Right lobe of liver (tissue), 6 donors: ENCODE measurements around the gene ACCSL. TPM values are rescaled to one million over a fixed set of nuclear protein-coding genes. Genes with fewer than 3 reads are reported as not detected.

Source experiments
- ATAC-seq, 4 donors: fragments of 200-7000 bp; cut with Tn5 transposase; one replicate each; pipeline ENCODE4 v1.9.1; 2020; ENCODE audit warnings: mild to moderate bottlenecking in 4 of 4, moderate library complexity in 4 of 4
- DNase-seq, 3 donors: peaks; one replicate each; pipeline ENCODE4 v3.0.0-alpha.2; 2020
- H3K27ac ChIP-seq, 3 donors: fragments of 200-600 bp; one replicate each; pipeline ENCODE4 v1.8.0; 2022
- H3K27me3 ChIP-seq, 2 donors: fragments of 200-600 bp; one replicate each; pipeline ENCODE4 v1.8.0; 2022
- H3K36me3 ChIP-seq, 4 donors: fragments of 200-600 bp; sonication (generic) in 1 of 4; one replicate each; pipeline versions ENCODE4 v1.5.1 to v1.8.0; 2017 to 2022; ENCODE audit warnings: control low read depth in 1 of 4
- H3K4me1 ChIP-seq, 4 donors: fragments of 200-600 bp; sonication (generic) in 1 of 4; one replicate each; pipeline versions ENCODE4 v1.5.1 to v1.8.0; 2017 to 2022; ENCODE audit warnings: control low read depth in 1 of 4
- H3K4me3 ChIP-seq, 3 donors: fragments of 200-600 bp; one replicate each; pipeline ENCODE4 v1.8.0; 2022
- H3K9me3 ChIP-seq, 4 donors: fragments of 200-600 bp; sonication (generic) in 1 of 4; one replicate each; pipeline versions ENCODE4 v1.5.1 to v1.8.0; 2017 to 2022; ENCODE audit warnings: control low read depth in 1 of 4
- POLR2A ChIP-seq: fragments of 450-650 bp; IDR thresholded peaks from one replicate; pipeline ENCODE4 v1.6.1; 2017; ENCODE audit warnings: antibody characterized with exemption, mild to moderate bottlenecking
- whole genome bisulfite sequencing: methylation state at CpG from one replicate; pipeline ENCODE4 v1.1.6; 2018; ENCODE audit warnings: low coverage, low lambda C conversion rate; ENCODE audit not compliant: insufficient coverage; ENCODE audit errors: missing lambda C conversion rate; 5-methylcytosine and 5-hydroxymethylcytosine counted together
- intact Hi-C, 2 donors: fragments of 100-400 bp; cut with DNase I; formaldehyde crosslinking; loops; one replicate each; pipeline versions ENCODE4 v1.11.2 to v1.14.1; 2022
- total RNA-seq, 6 experiments: library from RNA; depleted of rRNA in 2 of 6; stranded (reverse); fragments of >200 nt in 2 of 6; fragmentation: NEBNext Ultra II Directional in 3 of 6; extraction: Animal tissue kit (Norgen Biotek cat#: 25700) in 3 of 6; gene quantifications; one replicate each; pipeline versions ENCODE4 v1.1.0 to v1.2.4, GENCODE V29; 2016 to 2023
- TF ChIP-seq, protein P1 (sequence below), 4 donors: fragments of 200-600 bp in 3 of 4; fragments of 450-650 bp in 1 of 4; IDR thresholded peaks; one replicate each; pipeline versions ENCODE4 v1.5.1 to v1.8.0; 2016 to 2022; ENCODE audit warnings: antibody characterized with exemption in 4 of 4, mild to moderate bottlenecking in 2 of 4
- donor health status: DM: no; HTN: yes; CAD: no.
- donor health status: DM: no; HTN: no; CAD: no.
- donor health status: DM: no; HTN: no; CAD: no.
- donor health status: DM: no; HTN: yes; CAD: no.
- donor health status: DM: no; HTN: yes; CAD: no.

ACCSL gene
- total RNA-seq, 6 experiments from 2014 or later, result not detected

GRCh38 chr11:44037658-44037998 is 10.2 kb upstream of the ACCSL start:
- no peak for DNase-seq
- no peak overlapping the region for H3K4me3 ChIP-seq
- H3K27me3 ChIP-seq, result no peaks in the 10 kb centered on the region
- no peak for ATAC-seq
- TF ChIP-seq, protein P1, sequence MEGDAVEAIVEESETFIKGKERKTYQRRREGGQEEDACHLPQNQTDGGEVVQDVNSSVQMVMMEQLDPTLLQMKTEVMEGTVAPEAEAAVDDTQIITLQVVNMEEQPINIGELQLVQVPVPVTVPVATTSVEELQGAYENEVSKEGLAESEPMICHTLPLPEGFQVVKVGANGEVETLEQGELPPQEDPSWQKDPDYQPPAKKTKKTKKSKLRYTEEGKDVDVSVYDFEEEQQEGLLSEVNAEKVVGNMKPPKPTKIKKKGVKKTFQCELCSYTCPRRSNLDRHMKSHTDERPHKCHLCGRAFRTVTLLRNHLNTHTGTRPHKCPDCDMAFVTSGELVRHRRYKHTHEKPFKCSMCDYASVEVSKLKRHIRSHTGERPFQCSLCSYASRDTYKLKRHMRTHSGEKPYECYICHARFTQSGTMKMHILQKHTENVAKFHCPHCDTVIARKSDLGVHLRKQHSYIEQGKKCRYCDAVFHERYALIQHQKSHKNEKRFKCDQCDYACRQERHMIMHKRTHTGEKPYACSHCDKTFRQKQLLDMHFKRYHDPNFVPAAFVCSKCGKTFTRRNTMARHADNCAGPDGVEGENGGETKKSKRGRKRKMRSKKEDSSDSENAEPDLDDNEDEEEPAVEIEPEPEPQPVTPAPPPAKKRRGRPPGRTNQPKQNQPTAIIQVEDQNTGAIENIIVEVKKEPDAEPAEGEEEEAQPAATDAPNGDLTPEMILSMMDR (IDR thresholded peaks at IDR 0.05), result no peak
- no peak for TF ChIP-seq POLR2A
- H3K27ac ChIP-seq, result no peak overlapping the region
- H3K4me1 ChIP-seq, result peaks cover 0 to 8% (median 3%) of the 10 kb centered on the region in 4 donors
- H3K36me3 ChIP-seq, result no peaks in the 10 kb centered on the region
- WGBS, result 68% methylated on average over 2 of the region's 2 CpGs
- intact Hi-C loops, result loop anchor here (5.0 to 10.0 kb wide), 2 partner anchors 143 to 145 kb away; no protein-coding TSS in a partner anchor
- H3K9me3 ChIP-seq, result no peaks in the 10 kb centered on the region

- H3K4me1 ChIP-seq, result no peaks in the 10 kb centered on the region
- no peaks in the 10 kb centered on the region for H3K9me3 ChIP-seq
- no peak overlapping the region for H3K4me3 ChIP-seq
- no peaks in the 10 kb centered on the region for H3K27me3 ChIP-seq
- WGBS, result 63% methylated on average over 1 of the region's 2 CpGs
- intact Hi-C loops, result no loop called here
- ATAC-seq (no peak), DNase-seq (no peak)
- TF ChIP-seq POLR2A, result no peak
- TF ChIP-seq, protein P1 (IDR thresholded peaks at IDR 0.05), result no peak
- no peaks in the 10 kb centered on the region for H3K36me3 ChIP-seq
- H3K27ac ChIP-seq, result no peak overlapping the region
These were observed 4.6 kb upstream of the ACCSL start for GRCh38 chr11:44043157-44043556.

GRCh38 chr11:44046182-44046581 is 1.6 kb upstream of the ACCSL start:
- Histone ChIP-seq H3K9me3 (no peaks in the 10 kb centered on the region), H3K36me3 (no peaks in the 10 kb centered on the region), H3K4me3 (no peak overlapping the region), H3K27ac (no peak overlapping the region), H3K4me1 (no peaks in the 10 kb centered on the region), H3K27me3 (no peaks in the 10 kb centered on the region)
- peak in 1 of 4 donors; percentile 19 for ATAC-seq
- 54% methylated on average over 2 of the region's 2 CpGs for WGBS
- intact Hi-C loops, result no loop called here
- TF ChIP-seq, protein P1 (IDR thresholded peaks at IDR 0.05), result no peak
- no peak for TF ChIP-seq POLR2A
- no peak for DNase-seq

DNA sequence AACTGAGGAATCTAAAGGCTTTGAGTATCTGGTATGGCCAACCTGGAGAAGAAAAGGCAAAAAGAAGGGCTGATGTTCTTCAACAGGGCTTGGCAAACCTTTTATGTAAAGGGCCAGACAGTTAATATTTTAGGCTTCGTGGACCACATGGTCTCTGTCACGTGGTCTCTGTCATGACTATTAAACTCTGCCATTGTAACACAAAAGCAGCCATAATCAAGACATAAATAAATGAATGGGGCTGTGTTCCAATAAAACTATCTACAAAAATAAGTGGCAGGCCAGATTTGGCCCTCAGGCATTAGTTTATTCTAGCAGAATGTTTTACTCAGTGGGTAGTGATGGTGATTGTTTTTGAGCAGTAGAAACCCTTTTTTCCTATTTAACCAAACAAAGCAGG is 483 bp upstream of the ACCSL start:
- H3K27me3 ChIP-seq, result no peaks in the 10 kb centered on the region
- no peak overlapping the region for H3K27ac ChIP-seq
- 56% methylated on average over 2 of the region's 2 CpGs for WGBS
- H3K9me3 ChIP-seq, result no peaks in the 10 kb centered on the region
- TF ChIP-seq, protein P1 (IDR thresholded peaks at IDR 0.05), result no peak
- no peak for TF ChIP-seq POLR2A
- no peak overlapping the region for H3K4me3 ChIP-seq
- no peak for ATAC-seq
- no peaks in the 10 kb centered on the region for H3K36me3 ChIP-seq
- H3K4me1 ChIP-seq, result no peaks in the 10 kb centered on the region
- intact Hi-C loops, result no loop called here
- no peak for DNase-seq

- Histone ChIP-seq H3K36me3 (no peaks in the 10 kb centered on the region), H3K27me3 (no peaks in the 10 kb centered on the region), H3K9me3 (no peaks in the 10 kb centered on the region), H3K4me3 (no peak overlapping the region), H3K4me1 (no peaks in the 10 kb centered on the region), H3K27ac (no peak overlapping the region)
- DNase-seq (no peak), ATAC-seq (peak in 1 of 4 donors; percentile 65)
- WGBS, result 74% methylated on average over 3 of the region's 3 CpGs
- TF ChIP-seq, protein P1 (IDR thresholded peaks at IDR 0.05), result no peak
- no peak for TF ChIP-seq POLR2A
- intact Hi-C loops, result no loop called here
These were observed 2.1 kb downstream of the ACCSL start for GRCh38 chr11:44049832-44050231.
